ENCODE data around the gene ROM1.
A peak's percentile ranks its signal among the peaks of the same experiment; 100 is the strongest.
"Not testable (repeated sequence)": the region's sequence is repeated elsewhere in the genome, so short reads cannot be mapped to it uniquely, and the experiment has no call there.

ROM1 gene

DNA sequence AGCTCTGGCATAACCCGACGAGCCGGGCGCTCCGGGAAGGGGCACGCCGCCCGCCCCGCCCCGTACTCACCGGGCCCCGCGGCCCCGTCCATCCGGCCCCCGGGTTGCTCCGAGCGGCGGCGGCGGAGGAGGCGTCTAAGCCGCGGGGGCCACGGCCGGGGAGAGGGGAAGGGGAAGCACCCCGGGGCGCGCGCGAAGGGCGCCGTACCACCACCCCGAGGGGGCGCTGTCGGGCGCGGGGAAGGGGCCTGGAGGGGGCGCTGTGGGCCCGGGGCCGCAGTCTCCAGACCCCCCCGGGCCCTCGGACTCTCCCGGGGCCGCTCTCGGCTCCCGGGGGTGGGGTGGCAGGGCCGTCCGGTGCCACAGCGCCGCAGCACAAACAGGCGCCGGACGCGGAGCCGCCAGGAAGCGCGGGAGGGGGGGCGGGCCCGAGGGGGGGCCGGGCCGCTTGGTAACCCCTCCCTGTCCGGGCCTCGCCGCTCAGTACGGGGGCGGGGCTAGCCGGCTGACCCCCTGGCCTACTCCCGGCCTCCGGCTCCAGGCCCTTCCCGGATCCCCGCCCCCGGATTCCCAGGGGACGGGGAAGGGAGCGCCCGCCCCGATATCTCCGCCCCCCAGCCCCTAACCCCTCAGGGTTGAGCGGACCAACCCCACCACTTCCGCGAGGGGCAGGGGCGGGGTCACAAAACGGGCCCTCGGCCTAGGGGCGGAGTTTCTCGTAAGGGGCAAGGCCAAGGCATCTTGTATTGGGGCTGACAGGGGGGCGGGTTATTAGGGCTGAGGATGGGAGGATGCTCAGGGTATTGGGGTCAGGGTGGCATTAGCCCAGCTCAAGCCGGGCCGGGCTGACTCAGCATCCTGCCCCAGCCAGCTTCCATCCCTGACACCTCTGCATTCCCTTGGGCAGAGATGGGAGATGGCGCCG, at the start of gene ROM1, which contains the start of gene EML3:
TSS of gene ROM1 (plus strand) at position 892 of the 925 bp plus-strand sequence. CDS start at position 917, 25 bp downstream.
TSS of gene EML3 (minus strand) at position 410 of the 925 bp plus-strand sequence. CDS start at position 92, 318 bp downstream.
- peak within 1 kb of the TSS; percentile 88 to 99 (median 96) for H3K27ac ChIP-seq

GRCh38 chr11:62565100-62565802, 47.8 kb upstream of the ROM1 start:
- no peak overlapping the region for H3K4me3 ChIP-seq
- H3K27ac ChIP-seq: peak overlapping the region in 1 of 21 experiments; percentile 44

More for the DNA sequence above, at the start of gene ROM1, which contains the start of gene EML3:
- H3K4me3 ChIP-seq: peak within 1 kb of the TSS; percentile 62 to 87 (median 75)

GRCh38 chr11:62566247-62566646, 46.8 kb upstream of the ROM1 start:
- Histone ChIP-seq H3K27ac (peak overlapping the region in 1 of 21 experiments; percentile 15), H3K4me3 (no peak overlapping the region)

DNA sequence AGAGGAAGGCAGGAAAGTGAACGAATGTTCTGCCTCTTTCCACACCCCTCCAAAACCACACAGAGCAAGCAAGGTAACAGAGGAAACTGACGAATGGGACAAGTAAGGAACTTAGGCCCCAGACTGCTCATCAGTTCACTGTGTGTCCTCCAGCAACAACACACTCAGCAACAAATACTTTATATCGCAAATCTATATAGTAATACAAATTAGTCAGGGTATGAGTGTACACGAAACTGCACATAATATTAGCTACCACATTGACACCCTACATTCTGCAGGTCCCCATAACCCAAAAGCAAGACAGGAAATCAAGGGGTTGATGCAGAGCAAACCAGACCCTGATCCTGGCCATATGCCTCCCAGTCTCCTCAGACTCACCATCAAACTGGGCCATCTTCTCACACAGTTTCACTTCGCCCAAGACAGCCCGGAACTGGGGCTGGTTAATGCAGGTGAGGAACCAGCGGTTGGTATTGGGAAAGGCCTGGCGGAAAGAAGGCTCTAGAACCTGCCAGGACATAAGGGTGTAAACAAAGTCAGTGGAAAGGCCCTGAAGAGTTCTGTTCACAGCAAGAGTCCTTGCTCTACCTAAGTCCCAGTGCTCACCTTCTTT, 45.9 kb upstream of the ROM1 start:
- peak overlapping the region in 3 of 21 experiments; percentile 16 to 25 (median 21) for H3K27ac ChIP-seq
- no peak overlapping the region for H3K4me3 ChIP-seq

- no peak overlapping the region for H3K27ac ChIP-seq
- no peak overlapping the region for H3K4me3 ChIP-seq
These were observed 43.4 kb upstream of the ROM1 start for GRCh38 chr11:62569611-62570010.

- H3K27ac ChIP-seq: peak overlapping the region in 2 of 21 experiments; percentile 11 to 19
These were observed 42.2 kb upstream of the ROM1 start for GRCh38 chr11:62570903-62571302.

DNA sequence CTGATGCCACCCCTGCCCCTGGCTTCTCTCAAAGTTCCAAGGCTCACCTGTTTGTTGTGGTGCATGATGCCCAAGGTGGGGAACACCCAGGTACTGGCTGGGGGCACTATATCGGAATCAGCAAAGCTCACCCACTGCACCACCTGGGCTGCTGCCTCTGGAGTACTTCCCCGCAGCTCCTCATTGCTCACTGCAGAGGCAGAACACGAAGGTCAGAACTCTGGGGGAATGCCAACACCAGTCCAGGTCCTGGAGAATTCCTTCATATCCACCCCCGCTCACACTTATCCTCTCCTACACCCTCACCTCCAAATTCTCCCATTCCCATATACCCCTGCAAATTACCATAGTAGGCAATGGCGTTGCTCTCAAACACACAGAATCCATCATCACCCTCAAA, 41.6 kb upstream of the ROM1 start:
- H3K27ac ChIP-seq: peak overlapping the region in 3 of 21 experiments; percentile 86 to 89 (median 88)
- not testable (repeated sequence) for H3K4me3 ChIP-seq

More at GRCh38 chr11:62570903-62571302, 42.2 kb upstream of the ROM1 start:
- not testable (repeated sequence) for H3K4me3 ChIP-seq

DNA sequence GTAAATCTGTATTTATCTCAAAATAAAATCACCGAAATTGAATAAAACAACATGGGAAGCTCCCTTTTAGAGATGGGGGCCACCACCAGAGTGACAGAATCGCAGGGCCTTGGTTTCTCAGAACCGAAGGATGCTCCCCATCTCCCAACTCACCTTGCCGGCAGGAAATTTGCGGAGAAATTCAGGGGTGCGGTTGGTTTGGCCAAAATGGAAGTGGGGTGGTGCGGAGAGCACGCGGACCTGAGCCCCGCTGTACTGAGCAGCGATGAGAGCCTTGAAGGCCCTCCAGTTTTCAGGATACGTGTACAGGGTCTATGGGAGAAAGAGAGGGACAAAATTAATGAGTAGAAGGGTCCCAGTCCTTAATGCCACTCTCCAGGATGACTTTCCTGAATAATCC, 40.6 kb upstream of the ROM1 start:
- Histone ChIP-seq H3K4me3 (peak overlapping the region; percentile 60 to 84 (median 71)), H3K27ac (peak overlapping the region in 17 of 21 experiments; percentile 46 to 95 (median 89))

- Histone ChIP-seq H3K4me3 (peak overlapping the region; percentile 60 to 84 (median 71)), H3K27ac (peak overlapping the region; percentile 65 to 95 (median 89))
These were observed 40.0 kb upstream of the ROM1 start for GRCh38 chr11:62573006-62573591.

DNA sequence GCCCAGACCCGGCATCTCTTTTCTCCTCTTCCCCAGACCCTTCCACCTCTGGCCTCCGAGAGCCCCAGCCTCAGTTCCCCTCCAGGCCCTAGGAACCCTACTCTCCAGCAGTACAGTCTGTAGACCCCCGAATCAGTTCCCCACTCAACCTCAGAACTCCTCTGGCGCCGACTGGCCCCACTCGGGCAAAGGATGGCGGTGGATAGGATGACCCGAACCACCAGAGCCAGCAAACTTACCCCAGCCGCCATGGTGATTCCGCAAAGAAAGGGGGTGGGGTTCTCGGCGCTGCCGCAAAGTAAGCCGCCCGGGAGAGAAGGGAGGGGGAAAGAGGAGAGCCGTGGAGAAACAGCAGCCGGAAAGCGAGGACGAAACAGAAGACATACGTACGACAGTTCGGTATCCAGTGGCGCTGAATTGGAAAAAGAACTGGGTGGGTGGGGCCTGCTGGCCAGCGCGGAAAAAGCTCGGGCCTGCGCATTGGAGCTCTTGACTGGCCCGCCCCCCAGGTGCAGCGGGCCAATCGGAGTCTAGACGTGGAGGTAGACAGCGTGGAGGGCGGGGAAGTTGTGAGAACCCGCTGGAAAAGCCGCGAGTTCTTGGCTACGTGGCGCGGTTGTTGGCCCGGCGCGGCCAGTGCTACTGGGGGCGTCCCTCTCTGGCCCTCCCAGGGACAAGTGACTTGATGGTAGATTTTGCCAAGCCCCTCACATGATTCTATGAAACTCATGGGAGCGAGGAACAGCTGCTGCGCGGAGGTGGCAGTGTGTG, 39.3 kb upstream of the ROM1 start, which contains the start of gene EEF1G:
TSS of gene EEF1G (minus strand) at position 300 of the 771 bp plus-strand sequence. CDS start at position 251, 49 bp downstream.
- peak within 1 kb of the TSS; percentile 60 to 84 (median 71) for H3K4me3 ChIP-seq
- peak within 1 kb of the TSS; percentile 78 to 95 (median 90) for H3K27ac ChIP-seq

DNA sequence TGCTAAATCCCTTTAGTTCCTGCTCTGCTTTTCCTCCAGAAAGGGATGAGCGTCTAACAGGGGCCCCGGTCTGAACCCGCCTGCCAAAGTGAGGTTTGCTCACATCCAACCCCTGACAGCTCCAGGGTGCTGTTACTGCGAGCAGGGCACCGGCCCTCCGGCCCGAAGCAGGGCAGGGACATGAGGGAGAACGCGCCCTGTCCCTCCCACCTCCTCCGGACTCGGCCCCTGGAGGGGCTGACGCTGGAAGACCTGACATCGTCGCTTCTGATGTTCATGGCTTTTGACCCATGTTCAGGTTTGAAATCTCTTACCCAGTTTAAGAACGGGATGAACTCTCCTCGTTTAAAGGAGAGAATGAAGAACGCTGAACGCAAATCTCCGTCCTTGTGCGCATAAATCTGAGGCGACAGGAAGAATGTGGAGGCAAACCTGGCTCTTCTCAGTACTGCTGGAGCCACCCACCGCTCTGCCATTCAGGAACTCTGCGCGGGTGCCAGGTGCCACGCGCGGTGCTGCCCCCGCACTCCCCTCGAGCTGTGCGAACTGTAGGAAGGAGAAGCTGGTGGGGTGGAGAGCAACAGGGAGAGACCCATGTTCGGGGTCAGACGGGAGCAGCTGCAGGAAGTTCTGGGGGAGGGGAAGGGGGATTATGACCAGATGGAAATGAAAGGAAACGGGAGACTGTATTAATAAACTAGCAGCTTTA, 38.5 kb upstream of the ROM1 start:
- peak overlapping the region; percentile 58 to 95 (median 90) for H3K27ac ChIP-seq

GRCh38 chr11:62575156-62575555, 37.9 kb upstream of the ROM1 start:
- peak overlapping the region in 19 of 21 experiments; percentile 70 to 95 (median 90) for H3K27ac ChIP-seq
- peak overlapping the region; percentile 60 to 84 (median 71) for H3K4me3 ChIP-seq

More for the DNA sequence above, 38.5 kb upstream of the ROM1 start:
- peak overlapping the region; percentile 60 to 84 (median 71) for H3K4me3 ChIP-seq

DNA sequence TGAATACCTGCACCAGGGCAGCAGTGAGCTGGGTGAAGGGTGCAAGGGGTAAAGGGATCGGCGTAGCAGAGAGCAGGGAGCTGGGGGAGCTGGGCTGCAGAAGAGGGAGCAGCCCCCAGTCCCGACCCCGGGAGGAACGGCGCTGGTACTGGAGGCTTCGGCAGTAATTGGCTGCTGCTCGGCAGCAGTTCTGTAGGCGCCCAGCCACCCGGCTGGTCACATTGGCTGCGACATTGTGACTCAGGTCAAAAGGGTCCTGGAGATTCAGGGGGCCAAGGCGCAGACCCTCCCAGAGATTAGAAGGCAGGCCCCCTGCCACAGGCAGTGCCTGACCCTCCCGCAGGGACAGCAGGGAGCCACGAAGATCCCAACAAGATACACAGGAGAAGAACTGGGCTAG, 37.2 kb upstream of the ROM1 start:
- Histone ChIP-seq H3K27ac (peak overlapping the region in 16 of 21 experiments; percentile 26 to 95 (median 89)), H3K4me3 (peak overlapping the region in 3 of 7 experiments; percentile 2 to 73 (median 60))

GRCh38 chr11:62577046-62577714, 35.9 kb upstream of the ROM1 start:
- Histone ChIP-seq H3K4me3 (no peak overlapping the region), H3K27ac (peak overlapping the region in 16 of 21 experiments; percentile 6 to 95 (median 66))

DNA sequence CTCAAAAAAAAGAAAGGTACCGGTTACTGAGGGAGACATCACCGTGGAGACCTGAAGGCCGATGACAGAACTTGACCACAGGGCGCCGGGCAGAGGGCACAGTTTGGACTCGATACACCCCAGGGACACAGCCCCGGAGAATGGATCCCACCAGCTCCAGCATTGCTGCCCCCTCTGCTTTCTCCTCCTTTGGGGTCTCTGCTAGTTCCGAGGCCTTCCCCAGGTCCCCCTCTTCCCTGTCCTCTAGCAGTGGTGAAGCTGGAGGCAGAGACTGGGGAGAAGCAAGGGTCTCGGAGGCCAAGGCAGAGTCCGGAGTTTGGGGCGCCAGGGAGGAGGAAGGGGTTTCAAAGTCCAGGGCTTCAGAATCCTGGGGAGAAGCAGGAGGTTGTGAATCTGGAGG, 34.5 kb upstream of the ROM1 start:
- Histone ChIP-seq H3K4me3 (no peak overlapping the region), H3K27ac (peak overlapping the region in 3 of 21 experiments; percentile 13 to 63 (median 43))

GRCh38 chr11:62579252-62579651, 33.8 kb upstream of the ROM1 start:
- Histone ChIP-seq H3K27ac (no peak overlapping the region), H3K4me3 (no peak overlapping the region)
